DOHH2 (cell line): ENCODE measurements around the gene EPHA6.

ENCODE experiments used
- H3F3A ChIP-seq: fragments of 200-600 bp; sonication (generic), shearing (Covaris generic); 2 replicates; pipeline ENCODE4 v1.6.0; 2016; ENCODE audit warnings: antibody characterized with exemption, mild to moderate bottlenecking; ENCODE audit not compliant: control insufficient read depth, insufficient read depth
- H3K27ac ChIP-seq: fragments of 200-600 bp; sonication (generic); 2 replicates; pipeline ENCODE4 v1.5.1; 2014; ENCODE audit warnings: low read depth, mild to moderate bottlenecking, low read length, moderate library complexity
- H3K27me3 ChIP-seq: fragments of 200-600 bp; sonication (generic); 2 replicates; pipeline ENCODE4 v1.6.1; 2014; ENCODE audit warnings: mild to moderate bottlenecking, low read length, mixed read lengths; ENCODE audit not compliant: control insufficient read depth
- H3K36me3 ChIP-seq: fragments of 200-600 bp; sonication (generic); 2 replicates; pipeline ENCODE4 v1.6.1; 2014; ENCODE audit warnings: mild to moderate bottlenecking, low read length, moderate library complexity, mixed read lengths; ENCODE audit not compliant: control insufficient read depth
- H3K4me1 ChIP-seq: fragments of 200-600 bp; sonication (generic); 2 replicates; pipeline ENCODE4 v1.6.1; 2014; ENCODE audit warnings: mild to moderate bottlenecking, low read length, mixed read lengths; ENCODE audit not compliant: control insufficient read depth
- H3K4me2 ChIP-seq: fragments of 200-600 bp; sonication (generic); 2 replicates; pipeline ENCODE4 v1.6.0; 2014; ENCODE audit warnings: mild to moderate bottlenecking, low read length, moderate library complexity
- H3K4me3 ChIP-seq: fragments of 200-600 bp; sonication (generic); 2 replicates; pipeline ENCODE4 v1.5.1; 2014; ENCODE audit warnings: mild to moderate bottlenecking, low read length, mixed read lengths
- H3K79me2 ChIP-seq: fragments of 200-600 bp; sonication (generic); 2 replicates; pipeline ENCODE4 v1.6.1; 2014; ENCODE audit warnings: mild to moderate bottlenecking, low read length, mixed read lengths; ENCODE audit not compliant: control insufficient read depth
- H3K9me2 ChIP-seq: fragments of 200-600 bp; sonication (generic); replicated peaks from 2 replicates; pipeline ENCODE4 v1.6.1; 2014; ENCODE audit warnings: mild to moderate bottlenecking, low read length, mixed read lengths; ENCODE audit not compliant: control insufficient read depth
- H3K9me3 ChIP-seq: fragments of 200-600 bp; sonication (generic); 2 replicates; pipeline ENCODE4 v1.6.1; 2014; ENCODE audit warnings: antibody characterized with exemption, low read length, mixed read lengths; ENCODE audit not compliant: control insufficient read depth, insufficient read depth
- H4K20me1 ChIP-seq: fragments of 200-600 bp; sonication (generic); 2 replicates; pipeline ENCODE4 v1.6.0; 2014; ENCODE audit warnings: low read depth, mild to moderate bottlenecking, antibody characterized with exemption, low read length, moderate library complexity; ENCODE audit not compliant: control insufficient read depth, insufficient read depth
- CTCF ChIP-seq: fragments of 200-600 bp; sonication (generic); IDR thresholded peaks from one replicate; pipeline ENCODE4 v1.5.1; 2014; ENCODE audit warnings: antibody characterized with exemption, mild to moderate bottlenecking, low read depth, low read length; ENCODE audit not compliant: poor library complexity, severe bottlenecking
- EZH2phosphoT487 ChIP-seq: fragments of 200-600 bp; sonication (generic); IDR thresholded peaks from 2 replicates; pipeline ENCODE4 v1.6.1; 2017; ENCODE audit warnings: borderline replicate concordance, mild to moderate bottlenecking, antibody characterized with exemption, low read length, moderate library complexity, mixed read lengths

The EPHA6 gene

GRCh38 chr3:97692831-97693230 lies 878.4 kb downstream of the EPHA6 start:
- H3K4me2 ChIP-seq, result no peak overlapping the region
- H3K4me1 ChIP-seq, result peaks cover 11% of the 10 kb centered on the region
- H3K27me3 ChIP-seq, result no peaks in the 10 kb centered on the region
- no peaks in the 10 kb centered on the region for H3K36me3 ChIP-seq
- H3F3A ChIP-seq, result no peaks in the 10 kb centered on the region
- H3K79me2 ChIP-seq, result no peaks in the 10 kb centered on the region
- H3K9me2 ChIP-seq, result no peaks in the 10 kb centered on the region
- H3K4me3 ChIP-seq, result no peak overlapping the region
- H4K20me1 ChIP-seq, result no peaks in the 10 kb centered on the region
- H3K9me3 ChIP-seq, result no peaks in the 10 kb centered on the region
- no peak overlapping the region for H3K27ac ChIP-seq
- no peak for TF ChIP-seq EZH2phosphoT487
- TF ChIP-seq CTCF, result no peak

- Histone ChIP-seq H3K79me2 (no peaks in the 10 kb centered on the region), H3K9me3 (no peaks in the 10 kb centered on the region)
Measured at GRCh38 chr3:97694876-97695275, 880.5 kb downstream of the EPHA6 start.

GRCh38 chr3:97698691-97699090 lies 884.3 kb downstream of the EPHA6 start:
- no peaks in the 10 kb centered on the region for H3K79me2 ChIP-seq
- no peak overlapping the region for H3K27ac ChIP-seq
- H3K4me3 ChIP-seq, result no peak overlapping the region
- H3K9me3 ChIP-seq, result no peaks in the 10 kb centered on the region
- no peak overlapping the region for H3K4me2 ChIP-seq
- TF ChIP-seq CTCF (no peak), EZH2phosphoT487 (no peak)
- H4K20me1 ChIP-seq, result no peaks in the 10 kb centered on the region
- H3K36me3 ChIP-seq, result no peaks in the 10 kb centered on the region
- no peaks in the 10 kb centered on the region for H3F3A ChIP-seq
- no peaks in the 10 kb centered on the region for H3K27me3 ChIP-seq
- no peaks in the 10 kb centered on the region for H3K9me2 ChIP-seq
- H3K4me1 ChIP-seq, result peaks cover 24% of the 10 kb centered on the region

More at GRCh38 chr3:97694876-97695275, 880.5 kb downstream of the EPHA6 start:
- H3K4me2 ChIP-seq, result no peak overlapping the region
- H3F3A ChIP-seq, result no peaks in the 10 kb centered on the region
- H4K20me1 ChIP-seq, result no peaks in the 10 kb centered on the region
- peaks cover 23% of the 10 kb centered on the region for H3K4me1 ChIP-seq
- no peaks in the 10 kb centered on the region for H3K36me3 ChIP-seq
- TF ChIP-seq CTCF (no peak), EZH2phosphoT487 (no peak)
- H3K27ac ChIP-seq, result no peak overlapping the region
- no peaks in the 10 kb centered on the region for H3K9me2 ChIP-seq
- no peak overlapping the region for H3K4me3 ChIP-seq
- H3K27me3 ChIP-seq, result no peaks in the 10 kb centered on the region
